Measurements from ENCODE around the gene CYB561D2.

The CYB561D2 gene

GRCh38 chr3:50325113-50325480 lies 25.6 kb upstream of the CYB561D2 start:
- TF ChIP-seq CTCF (IDR thresholded peaks at IDR 0.05; ENCODE audit: extremely low read depth, missing control alignments), result no peak
- no peak for DNase-seq (ENCODE audit: low spot score)

- no peak for DNase-seq (ENCODE audit: low spot score)
- no peak for TF ChIP-seq CTCF (IDR thresholded peaks at IDR 0.05; ENCODE audit: extremely low read depth, missing control alignments)
These were observed 25.0 kb upstream of the CYB561D2 start for GRCh38 chr3:50325497-50326181.

- TF ChIP-seq CTCF (IDR thresholded peaks at IDR 0.05; ENCODE audit: extremely low read depth, missing control alignments), result no peak
- no peak for DNase-seq (ENCODE audit: low spot score)
These were observed 24.5 kb upstream of the CYB561D2 start for GRCh38 chr3:50326182-50326541.

- no peak for TF ChIP-seq CTCF (IDR thresholded peaks at IDR 0.05; ENCODE audit: extremely low read depth, missing control alignments)
- DNase-seq (ENCODE audit: low spot score), result no peak
These were observed 23.5 kb upstream of the CYB561D2 start for GRCh38 chr3:50327129-50327528.

GRCh38 chr3:50327943-50328691 lies 22.5 kb upstream of the CYB561D2 start, which contains the start of gene TUSC2:
Gene TUSC2 (minus strand): TSS chr3:50328223. CDS start chr3:50328099, 124 bp downstream.
- peak; percentile 98 for DNase-seq (ENCODE audit: low spot score)
- TF ChIP-seq CTCF (IDR thresholded peaks at IDR 0.05; ENCODE audit: extremely low read depth, missing control alignments), result no peak

- TF ChIP-seq CTCF (IDR thresholded peaks at IDR 0.05; ENCODE audit: extremely low read depth, missing control alignments), result no peak
- DNase-seq (ENCODE audit: low spot score), result no peak
These were observed 20.3 kb upstream of the CYB561D2 start for GRCh38 chr3:50330330-50330729.

GRCh38 chr3:50331364-50331907 lies 19.2 kb upstream of the CYB561D2 start:
- no peak for DNase-seq (ENCODE audit: low spot score)
- no peak for TF ChIP-seq CTCF (IDR thresholded peaks at IDR 0.05; ENCODE audit: extremely low read depth, missing control alignments)
